Lower leg skin (tissue), 3 donors: ENCODE measurements around the gene CDC42EP5.
"Not testable (repeated sequence)": the region's sequence is repeated elsewhere in the genome, so short reads cannot be mapped to it uniquely, and the experiment has no call there.

Source experiments
- CTCF ChIP-seq, 3 donors: fragments of 450-650 bp; IDR thresholded peaks; one replicate each; pipeline ENCODE4 v1.5.1; 2016; ENCODE audit warnings: antibody characterized with exemption in 3 of 3, mild to moderate bottlenecking in 3 of 3, moderate library complexity in 2 of 3
- POLR2A ChIP-seq, 2 donors: fragments of 450-650 bp; IDR thresholded peaks; one replicate each; pipeline ENCODE4 v1.6.1; 2016 to 2017; ENCODE audit warnings: antibody characterized with exemption in 2 of 2, mild to moderate bottlenecking in 1 of 2, moderate library complexity in 1 of 2

GRCh38 chr19:54495284-54495683 lies 22.2 kb upstream of the CDC42EP5 start:
- TF ChIP-seq CTCF, POLR2A (IDR thresholded peaks at IDR 0.05): not testable (repeated sequence)
